ENCODE results near the gene ASTN2. TPM values are rescaled to one million over a fixed set of nuclear protein-coding genes. Genes with fewer than 3 reads are reported as not detected.

The ASTN2 gene
- total RNA-seq, 1 donor from 2014 or later, result 2.8 TPM

DNA sequence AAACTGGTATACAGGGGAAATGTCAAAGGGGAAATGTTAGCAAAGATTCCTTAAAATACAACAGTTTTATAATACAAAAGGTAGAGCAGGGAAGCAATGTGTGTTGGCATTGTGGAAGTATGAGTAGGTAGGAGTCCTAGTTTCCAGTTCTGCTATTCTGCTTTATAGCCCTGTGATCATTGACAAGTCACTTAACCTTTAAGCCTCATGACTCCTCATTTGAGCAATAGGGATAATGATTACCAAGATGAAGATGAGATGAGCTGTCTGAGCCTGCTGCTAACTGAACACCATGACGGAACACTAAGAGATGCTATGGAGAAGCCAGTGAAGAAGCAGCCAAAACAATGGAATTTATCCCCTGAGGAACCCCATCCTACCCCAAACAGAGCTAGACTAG, 1009.5 kb downstream of the ASTN2 start:
- intact Hi-C loops (cut with micrococcal nuclease), result no loop called here
- Mint-ChIP-seq H3K9me3 (no peaks in the 10 kb centered on the region), H3K27ac (no peak overlapping the region), H3K4me1 (no peaks in the 10 kb centered on the region), H3K27me3 (no peaks in the 10 kb centered on the region), H3K4me3 (no peak overlapping the region), H3K36me3 (ENCODE audit: low read depth) (no peaks in the 10 kb centered on the region)
- DNase-seq, result no peak

DNA sequence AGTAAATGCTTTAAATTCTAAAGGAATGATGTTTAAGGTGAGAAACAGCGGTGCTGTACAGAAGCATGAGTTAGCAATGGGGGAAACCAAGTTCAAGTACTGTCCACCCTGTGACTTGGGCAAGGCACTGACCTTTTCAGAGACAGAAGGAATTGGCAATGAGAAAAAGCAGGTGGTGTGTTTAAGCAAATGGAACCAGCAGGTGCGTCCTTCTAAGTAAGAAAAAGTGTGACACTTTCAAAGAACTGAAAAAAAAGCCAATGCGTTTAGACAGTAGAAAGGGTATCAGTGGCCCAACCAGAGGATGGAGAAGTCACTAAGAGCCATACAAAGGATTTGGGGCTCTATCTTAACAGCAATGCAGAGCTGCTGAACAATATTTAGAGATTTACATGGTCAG, 1010.6 kb downstream of the ASTN2 start:
- no peak for DNase-seq
- Mint-ChIP-seq H3K36me3 (ENCODE audit: low read depth) (no peaks in the 10 kb centered on the region), H3K27me3 (no peaks in the 10 kb centered on the region), H3K4me1 (no peaks in the 10 kb centered on the region), H3K4me3 (no peak overlapping the region), H3K9me3 (no peaks in the 10 kb centered on the region), H3K27ac (no peak overlapping the region)
- intact Hi-C loops (cut with micrococcal nuclease), result no loop called here

DNA sequence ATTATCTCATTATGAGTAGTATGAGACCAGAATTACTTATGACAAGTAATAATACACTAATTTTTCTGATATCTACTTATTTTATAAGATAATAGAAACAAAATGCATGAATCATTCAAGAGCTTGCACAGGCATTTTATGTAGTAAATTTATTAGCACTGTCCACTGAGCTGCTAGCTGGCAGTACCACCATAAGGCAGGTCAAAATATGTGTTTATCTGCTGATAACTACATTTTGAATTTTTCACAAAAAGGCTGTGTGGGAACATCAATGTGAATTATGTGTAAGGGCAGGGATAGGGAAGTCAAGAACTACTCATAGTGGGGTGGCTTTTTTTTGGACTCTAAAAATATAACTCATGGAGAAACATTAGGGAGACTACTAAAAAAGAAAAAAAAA, 1011.7 kb downstream of the ASTN2 start:
- H3K4me3 Mint-ChIP-seq, result no peak overlapping the region
- no peak for DNase-seq
- H3K27me3 Mint-ChIP-seq, result no peaks in the 10 kb centered on the region
- H3K9me3 Mint-ChIP-seq, result no peaks in the 10 kb centered on the region
- H3K4me1 Mint-ChIP-seq, result no peaks in the 10 kb centered on the region
- intact Hi-C loops (cut with micrococcal nuclease), result no loop called here
- H3K36me3 Mint-ChIP-seq (ENCODE audit: low read depth), result no peaks in the 10 kb centered on the region
- H3K27ac Mint-ChIP-seq, result no peak overlapping the region

DNA sequence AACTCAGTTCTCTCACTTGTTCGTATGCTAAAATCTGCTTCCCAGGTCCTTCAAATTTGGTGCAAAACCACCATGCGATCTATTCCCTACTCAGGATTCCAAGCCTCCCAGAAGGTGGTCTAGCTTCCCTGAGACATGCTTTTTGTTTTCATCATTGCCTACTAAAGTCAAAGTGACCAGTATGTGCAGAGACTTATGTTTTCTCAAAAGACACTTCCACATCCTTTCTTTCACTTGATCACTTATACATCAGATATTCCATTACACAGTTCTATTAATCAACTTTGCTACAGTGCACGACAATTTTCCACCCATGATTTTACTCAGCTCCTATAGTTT, 1019.2 kb downstream of the ASTN2 start:
- Mint-ChIP-seq H3K9me3 (no peaks in the 10 kb centered on the region), H3K4me3 (no peak overlapping the region), H3K4me1 (no peaks in the 10 kb centered on the region), H3K27ac (no peak overlapping the region), H3K36me3 (ENCODE audit: low read depth) (no peaks in the 10 kb centered on the region), H3K27me3 (no peaks in the 10 kb centered on the region)
- intact Hi-C loops (cut with micrococcal nuclease), result no loop called here
- no peak for DNase-seq

DNA sequence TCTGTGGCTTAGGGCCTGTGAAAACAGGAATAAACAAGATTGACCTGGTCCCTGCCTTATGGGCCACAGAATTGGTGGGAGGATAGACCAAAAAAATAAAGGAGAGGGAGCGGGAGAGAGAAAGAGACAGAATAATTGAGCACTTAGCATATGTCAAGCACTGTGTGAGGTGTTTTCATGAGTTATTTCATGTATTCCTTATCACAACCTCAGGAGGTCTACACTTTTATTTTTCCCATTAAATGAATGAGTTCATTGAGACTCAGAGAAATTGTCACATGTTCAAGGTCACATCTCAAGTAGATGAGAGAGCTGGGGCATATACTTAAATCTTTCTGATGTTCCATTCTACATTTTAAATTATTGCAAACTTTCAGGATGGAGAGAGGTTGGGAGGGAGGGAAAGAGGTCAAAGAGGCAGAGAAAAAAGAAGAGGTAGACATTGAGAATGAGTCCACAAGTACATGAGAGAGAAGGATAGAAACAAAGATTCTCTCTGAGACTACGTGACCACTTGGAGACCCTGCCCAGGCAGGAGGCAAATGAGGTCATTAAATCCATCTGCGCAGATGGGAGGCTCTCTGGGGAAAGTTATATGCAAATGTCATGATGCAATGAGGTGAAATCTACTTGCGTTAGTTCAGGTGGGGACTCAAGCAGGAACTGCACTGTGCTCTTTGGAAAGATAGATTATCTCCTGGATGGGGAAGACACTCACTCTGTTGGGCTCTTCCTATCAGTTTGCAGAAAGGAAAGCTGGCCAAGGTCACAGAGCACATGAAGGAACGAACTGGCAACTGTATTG, 1019.8 kb downstream of the ASTN2 start:
- H3K27me3 Mint-ChIP-seq, result no peaks in the 10 kb centered on the region

DNA sequence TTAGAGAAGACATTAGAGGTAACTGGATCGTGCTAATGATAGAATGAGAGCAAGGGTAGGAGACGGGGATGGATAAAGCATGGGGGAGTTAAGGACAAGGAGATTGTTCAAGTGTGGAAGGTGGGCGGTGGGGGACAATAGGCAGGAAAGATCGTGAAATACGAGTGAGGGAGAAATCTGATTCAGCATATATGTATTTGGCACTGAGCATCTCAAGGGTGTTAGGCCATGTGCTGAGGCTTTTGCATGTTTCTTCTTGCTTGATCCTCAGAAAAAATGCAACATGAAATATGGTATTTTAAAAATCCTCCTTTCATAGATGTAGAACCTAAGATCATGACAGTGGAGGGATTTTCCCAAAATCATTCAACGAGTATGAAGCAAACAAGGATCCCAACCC, 1020.8 kb downstream of the ASTN2 start:
- H3K4me1 Mint-ChIP-seq, result no peaks in the 10 kb centered on the region
- intact Hi-C loops (cut with micrococcal nuclease), result no loop called here
- H3K27me3 Mint-ChIP-seq, result no peaks in the 10 kb centered on the region
- no peak overlapping the region for H3K27ac Mint-ChIP-seq
- peaks cover 4% of the 10 kb centered on the region for H3K9me3 Mint-ChIP-seq
- DNase-seq, result no peak
- H3K36me3 Mint-ChIP-seq (ENCODE audit: low read depth), result no peaks in the 10 kb centered on the region
- no peak overlapping the region for H3K4me3 Mint-ChIP-seq

More for the DNA sequence above, 1019.8 kb downstream of the ASTN2 start:
- intact Hi-C loops (cut with micrococcal nuclease), result no loop called here
- DNase-seq, result no peak
- no peak overlapping the region for H3K27ac Mint-ChIP-seq
- no peaks in the 10 kb centered on the region for H3K9me3 Mint-ChIP-seq
- no peaks in the 10 kb centered on the region for H3K4me1 Mint-ChIP-seq
- no peak overlapping the region for H3K4me3 Mint-ChIP-seq
- no peaks in the 10 kb centered on the region for H3K36me3 Mint-ChIP-seq (ENCODE audit: low read depth)

DNA sequence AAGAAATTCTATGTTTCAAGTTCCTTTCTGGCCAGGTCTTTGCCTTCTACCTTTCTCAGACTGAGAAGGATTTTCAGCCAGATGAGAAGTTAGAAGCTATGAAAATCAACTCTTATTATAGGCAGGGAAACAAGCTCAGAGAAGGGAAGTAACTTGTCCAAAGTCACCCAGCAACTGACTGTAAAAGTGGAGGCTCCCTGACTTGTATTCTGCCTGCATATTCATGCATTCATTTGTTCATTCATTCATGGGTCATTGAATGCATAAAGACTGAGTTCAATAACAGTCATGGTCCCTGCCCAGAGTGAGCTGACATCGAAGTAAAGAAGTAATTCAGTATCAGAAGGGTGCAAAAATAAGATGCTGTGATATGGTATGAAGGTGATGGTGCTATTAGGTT, 1021.7 kb downstream of the ASTN2 start:
- Mint-ChIP-seq H3K4me3 (no peak overlapping the region), H3K36me3 (ENCODE audit: low read depth) (no peaks in the 10 kb centered on the region), H3K27ac (no peak overlapping the region), H3K9me3 (peaks cover 4% of the 10 kb centered on the region), H3K4me1 (no peaks in the 10 kb centered on the region), H3K27me3 (no peaks in the 10 kb centered on the region)
- intact Hi-C loops (cut with micrococcal nuclease), result no loop called here
- no peak for DNase-seq

DNA sequence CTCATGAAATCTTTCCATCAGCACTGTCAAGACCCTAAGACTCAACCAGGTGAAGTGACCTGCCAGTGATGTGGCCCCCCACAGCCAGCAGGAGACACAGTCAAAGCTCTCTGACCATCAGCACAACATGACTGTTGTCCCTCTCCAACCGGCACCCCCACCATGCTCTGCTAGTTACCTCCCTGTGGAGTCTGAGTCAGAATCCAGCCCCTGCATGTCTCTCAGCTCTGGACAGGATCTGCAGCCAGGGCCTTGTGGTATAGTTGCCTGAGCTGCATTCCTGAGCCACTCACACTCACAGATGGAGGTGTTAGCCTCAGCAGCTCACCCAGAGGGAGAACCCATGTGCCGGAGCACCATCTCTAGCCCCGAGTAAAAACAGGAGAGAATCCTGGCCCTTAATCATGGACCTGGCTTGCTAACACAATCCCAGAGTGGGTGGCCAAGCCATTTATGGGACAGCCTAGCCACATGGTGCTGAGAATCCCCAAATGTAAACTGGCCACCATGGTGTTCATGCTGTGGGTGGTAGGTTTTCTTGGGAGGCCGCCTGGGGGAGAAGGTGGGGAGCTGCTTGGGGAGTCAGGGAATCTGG, 1023.5 kb downstream of the ASTN2 start:
- no peak overlapping the region for H3K4me3 Mint-ChIP-seq
- H3K36me3 Mint-ChIP-seq (ENCODE audit: low read depth), result no peaks in the 10 kb centered on the region
- H3K4me1 Mint-ChIP-seq, result no peaks in the 10 kb centered on the region
- H3K27ac Mint-ChIP-seq, result no peak overlapping the region
- peaks cover 4% of the 10 kb centered on the region for H3K9me3 Mint-ChIP-seq
- intact Hi-C loops (cut with micrococcal nuclease), result no loop called here
- H3K27me3 Mint-ChIP-seq, result no peaks in the 10 kb centered on the region
- no peak for DNase-seq

DNA sequence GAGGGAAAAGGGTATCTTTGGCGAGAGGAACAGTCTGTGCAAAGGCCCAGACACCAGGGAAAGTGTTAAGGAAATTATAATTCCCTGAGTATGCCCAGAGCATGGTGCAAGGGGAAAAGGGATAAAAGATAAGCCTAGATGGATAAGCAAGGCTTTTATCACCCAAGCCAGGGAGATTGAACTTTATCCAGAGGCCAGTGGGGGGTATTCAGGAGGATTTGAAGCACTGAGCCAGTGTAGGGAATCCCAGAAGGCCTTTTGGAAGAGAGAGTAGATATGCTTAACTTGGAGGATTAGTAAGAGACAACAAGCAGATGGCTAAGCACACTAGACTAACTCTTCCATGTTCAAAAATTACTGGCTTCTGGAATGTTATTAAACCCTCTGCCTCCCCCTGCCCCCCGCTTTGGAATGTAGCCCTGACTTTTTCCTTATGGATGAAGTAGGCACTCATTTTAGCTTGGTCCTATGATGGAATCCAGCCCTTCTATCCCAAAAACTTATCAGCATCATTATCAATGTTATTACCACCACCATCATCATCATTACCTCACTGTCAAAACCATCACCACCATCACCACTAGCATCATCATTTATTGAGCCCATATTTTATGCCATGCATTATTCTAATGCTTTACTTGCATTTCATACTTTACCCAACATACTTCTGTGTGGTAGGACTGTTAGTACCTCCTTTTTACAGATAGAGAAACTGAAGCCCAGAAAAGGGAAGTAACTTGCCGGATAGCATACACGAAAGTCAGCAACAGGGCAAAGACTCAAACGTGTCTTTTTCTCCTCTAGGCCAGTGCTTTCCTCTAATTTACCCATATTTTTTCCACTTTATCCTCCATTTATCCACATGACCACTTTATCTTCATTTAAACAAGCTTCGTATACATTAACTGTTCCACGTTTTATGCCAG, 1024.3 kb downstream of the ASTN2 start:
- no peaks in the 10 kb centered on the region for H3K4me1 Mint-ChIP-seq
- no peak overlapping the region for H3K27ac Mint-ChIP-seq
- no peak for DNase-seq
- no peak overlapping the region for H3K4me3 Mint-ChIP-seq
- no peaks in the 10 kb centered on the region for H3K27me3 Mint-ChIP-seq
- intact Hi-C loops (cut with micrococcal nuclease), result no loop called here
- H3K36me3 Mint-ChIP-seq (ENCODE audit: low read depth), result no peaks in the 10 kb centered on the region
- H3K9me3 Mint-ChIP-seq, result peaks cover 4% of the 10 kb centered on the region

DNA sequence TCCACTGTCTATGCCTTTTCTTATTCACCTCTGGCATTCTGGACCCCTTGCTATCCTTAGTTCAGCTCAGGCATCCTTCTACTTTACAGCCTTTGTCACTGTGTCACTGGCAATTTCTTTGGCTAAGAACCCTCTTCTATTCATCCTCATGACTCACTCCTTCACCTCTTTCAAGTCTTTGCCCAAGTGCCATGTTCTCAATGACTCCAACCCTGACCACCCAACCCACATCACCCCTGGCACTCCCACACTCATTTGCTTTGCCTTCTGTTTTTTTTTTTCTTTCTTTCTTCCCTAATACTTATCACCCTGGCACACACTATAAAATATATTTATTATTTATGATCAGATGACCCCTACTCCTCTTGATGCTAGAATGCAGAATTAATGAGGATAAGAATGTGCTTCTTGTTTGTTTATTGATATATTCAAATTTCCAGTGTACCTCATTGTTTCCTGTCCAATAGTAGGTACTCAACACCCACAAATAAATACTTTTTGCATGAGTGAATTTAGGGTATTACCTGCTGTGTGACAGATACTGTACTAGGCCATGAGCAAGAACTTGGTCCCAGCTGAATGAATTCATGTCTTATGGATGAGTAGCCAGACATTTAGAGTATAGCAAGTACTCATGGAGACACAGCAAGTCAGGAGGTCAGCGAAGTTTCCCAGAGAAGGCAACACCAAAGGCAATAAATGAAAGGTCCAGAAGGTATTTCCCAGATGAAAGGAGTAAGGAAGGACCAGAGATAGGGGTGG, 1025.1 kb downstream of the ASTN2 start:
- H3K4me1 Mint-ChIP-seq, result no peaks in the 10 kb centered on the region
- no peak for DNase-seq
- H3K4me3 Mint-ChIP-seq, result no peak overlapping the region
- intact Hi-C loops (cut with micrococcal nuclease), result no loop called here
- H3K9me3 Mint-ChIP-seq, result peaks cover 4% of the 10 kb centered on the region
- no peaks in the 10 kb centered on the region for H3K36me3 Mint-ChIP-seq (ENCODE audit: low read depth)
- H3K27me3 Mint-ChIP-seq, result no peaks in the 10 kb centered on the region
- no peak overlapping the region for H3K27ac Mint-ChIP-seq

DNA sequence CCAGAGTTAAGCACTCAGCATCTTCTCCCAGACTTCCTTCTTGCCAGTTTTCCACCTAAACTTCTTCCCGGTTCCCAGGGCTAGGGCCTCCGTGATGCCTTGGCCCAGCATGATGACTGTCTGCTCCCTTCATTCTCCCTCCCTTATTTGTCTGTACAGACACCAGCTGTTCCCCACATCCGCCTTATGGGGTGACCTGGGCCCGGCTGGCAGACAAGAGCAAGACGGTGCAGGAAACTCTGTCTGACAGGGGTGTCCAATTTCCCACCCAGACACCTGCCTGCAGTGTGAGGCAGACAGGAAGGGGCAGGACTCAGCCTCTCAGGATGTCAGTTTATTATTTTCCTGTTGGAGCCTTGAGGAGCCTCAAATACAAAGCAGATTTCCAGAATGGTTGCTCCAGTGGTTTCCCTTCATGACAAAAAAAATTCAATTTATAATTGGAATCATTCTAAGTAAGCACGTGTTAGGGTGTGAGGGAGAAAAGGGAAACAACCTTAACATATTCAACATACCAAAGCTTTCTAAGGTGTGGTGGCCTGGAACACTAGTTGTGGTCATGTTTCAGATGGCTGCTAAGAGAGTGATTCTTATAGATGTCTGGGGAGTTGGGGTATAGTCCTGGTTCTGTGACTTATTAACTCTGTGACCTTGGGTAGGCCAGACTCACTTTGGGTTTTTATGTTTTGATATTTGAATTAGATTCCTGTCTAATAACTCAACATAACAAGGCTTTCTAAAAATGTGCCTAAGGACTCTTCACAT, 1026.7 kb downstream of the ASTN2 start:
- H3K4me3 Mint-ChIP-seq, result no peak overlapping the region
- H3K4me1 Mint-ChIP-seq, result no peaks in the 10 kb centered on the region
- H3K27me3 Mint-ChIP-seq, result no peaks in the 10 kb centered on the region
- H3K27ac Mint-ChIP-seq, result no peak overlapping the region
- no peak for DNase-seq
- intact Hi-C loops (cut with micrococcal nuclease), result no loop called here
- H3K36me3 Mint-ChIP-seq (ENCODE audit: low read depth), result no peaks in the 10 kb centered on the region
- peaks cover 4% of the 10 kb centered on the region for H3K9me3 Mint-ChIP-seq

DNA sequence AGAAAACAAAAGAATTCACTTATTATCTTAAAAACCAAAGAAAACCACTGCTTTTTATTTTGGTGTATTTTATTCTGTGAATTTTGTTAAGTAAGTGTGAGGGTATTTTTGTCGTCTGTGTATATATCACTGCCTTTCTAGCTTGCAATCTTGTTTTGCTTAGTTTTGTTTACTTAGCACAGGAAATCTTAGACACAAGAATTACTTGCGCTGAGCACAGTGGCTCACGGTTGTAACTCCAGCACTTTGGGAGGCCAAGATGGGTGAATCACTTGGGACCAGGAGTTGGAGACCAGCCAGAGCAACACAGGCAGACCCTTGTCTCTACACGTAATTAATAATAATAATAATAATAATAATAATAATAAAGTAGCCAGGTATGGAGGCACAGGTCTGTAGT, 1030.9 kb downstream of the ASTN2 start:
- no peaks in the 10 kb centered on the region for H3K36me3 Mint-ChIP-seq (ENCODE audit: low read depth)
- no peak overlapping the region for H3K27ac Mint-ChIP-seq
- H3K4me1 Mint-ChIP-seq, result no peaks in the 10 kb centered on the region
- no peak for DNase-seq
- no peak overlapping the region for H3K4me3 Mint-ChIP-seq
- H3K9me3 Mint-ChIP-seq, result no peaks in the 10 kb centered on the region
- intact Hi-C loops (cut with micrococcal nuclease), result no loop called here
- no peaks in the 10 kb centered on the region for H3K27me3 Mint-ChIP-seq

DNA sequence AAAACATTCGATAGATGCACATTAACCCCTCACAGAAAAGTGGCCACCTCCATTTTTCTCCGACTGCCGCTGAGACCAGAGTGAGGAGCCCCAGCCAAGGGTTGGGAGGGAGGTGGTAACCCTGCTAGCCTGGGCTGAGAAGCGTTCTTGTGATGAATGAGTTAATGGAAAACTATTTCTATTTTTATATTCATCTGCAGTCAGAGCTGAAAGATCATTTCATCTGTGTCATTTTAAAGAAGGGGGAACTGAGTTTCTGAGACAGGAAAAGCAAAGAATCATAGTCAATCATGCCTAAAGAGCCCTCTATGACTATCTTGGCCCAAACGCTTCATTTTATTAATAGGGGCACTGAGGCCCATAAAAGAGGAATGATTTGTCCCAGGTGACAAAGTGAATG, 1031.7 kb downstream of the ASTN2 start:
- Mint-ChIP-seq H3K27me3 (no peaks in the 10 kb centered on the region), H3K4me3 (no peak overlapping the region), H3K4me1 (no peaks in the 10 kb centered on the region), H3K36me3 (ENCODE audit: low read depth) (no peaks in the 10 kb centered on the region), H3K9me3 (no peaks in the 10 kb centered on the region), H3K27ac (no peak overlapping the region)
- intact Hi-C loops (cut with micrococcal nuclease), result no loop called here
- no peak for DNase-seq
